Esophagus muscularis mucosa (tissue), 4 donors: ENCODE data around the gene TMEM126A. TPM values are rescaled to one million over a fixed set of nuclear protein-coding genes. Genes with fewer than 3 reads are reported as not detected.

ENCODE experiments used
- DNase-seq: peaks from one replicate; pipeline ENCODE4 v3.0.0-alpha.2; 2017; ENCODE audit errors: extremely low spot score
- H3K27ac ChIP-seq, 4 donors: fragments of 200-600 bp; sonication (generic); replicated peaks in 1 of 4; 1 replicate in 3 of 4; 2 replicates in 1 of 4; pipeline ENCODE4 v1.5.1; 2016 to 2019; ENCODE audit warnings: mild to moderate bottlenecking in 1 of 4
- H3K27me3 ChIP-seq, 4 donors: fragments of 200-600 bp; sonication (generic); one replicate each; pipeline versions ENCODE4 v1.5.1 to v1.6.0; 2016 to 2019
- H3K36me3 ChIP-seq, 4 donors: fragments of 200-600 bp; sonication (generic); one replicate each; pipeline ENCODE4 v1.5.1; 2016 to 2019
- H3K4me1 ChIP-seq, 4 donors: fragments of 200-600 bp; sonication (generic); one replicate each; pipeline ENCODE4 v1.5.1; 2016 to 2019
- H3K4me3 ChIP-seq, 4 donors: fragments of 200-600 bp; sonication (generic); 1 replicate in 2 of 4; 2 replicates in 2 of 4; pipeline ENCODE4 v1.5.1; 2016 to 2019; ENCODE audit warnings: mild to moderate bottlenecking in 4 of 4, moderate library complexity in 1 of 4
- H3K9me3 ChIP-seq, 4 donors: fragments of 200-600 bp; sonication (generic); 1 replicate in 3 of 4; 2 replicates in 1 of 4; pipeline ENCODE4 v1.5.1; 2016 to 2019
- EP300 ChIP-seq: sonication (generic); formaldehyde crosslinking; IDR thresholded peaks from one replicate; pipeline ENCODE4 v1.6.1; 2017; ENCODE audit warnings: antibody characterized with exemption
- POLR2A ChIP-seq: fragments of 450-650 bp; IDR thresholded peaks from one replicate; pipeline ENCODE4 v1.6.1; 2017; ENCODE audit warnings: antibody characterized with exemption, moderate library complexity, mild to moderate bottlenecking, low read depth
- POLR2AphosphoS5 ChIP-seq, 2 donors: sonication (generic); formaldehyde crosslinking; IDR thresholded peaks; one replicate each; pipeline ENCODE4 v1.6.1; 2017; ENCODE audit warnings: antibody characterized with exemption in 2 of 2
- WGBS: methylation state at CpG from one replicate; pipeline ENCODE4 v1.1.5; 2018; 5-methylcytosine and 5-hydroxymethylcytosine counted together
- intact Hi-C: fragments of 100-400 bp; cut with DNase I; formaldehyde crosslinking; loops from one replicate; pipeline ENCODE4 v1.15.1; 2023
- total RNA-seq, 4 donors: library from RNA; depleted of rRNA; stranded (reverse); fragments of >200 nt; gene quantifications; one replicate each; pipeline versions ENCODE4 v1.1.0 to v1.2.1, GENCODE V29; 2016
- TF ChIP-seq, protein P1 (sequence below), 3 experiments: fragments of 200-600 bp in 2 of 3; fragments of 450-650 bp in 1 of 3; sonication (generic) in 2 of 3; IDR thresholded peaks; one replicate each; pipeline ENCODE4 v1.5.1; 2017 to 2019; ENCODE audit warnings: antibody characterized with exemption in 3 of 3, mild to moderate bottlenecking in 2 of 3, moderate library complexity in 1 of 3

Gene TMEM126A
- total RNA-seq, 4 donors from 2014 or later: 19.0 to 48.6 (median 26.8) TPM

DNA sequence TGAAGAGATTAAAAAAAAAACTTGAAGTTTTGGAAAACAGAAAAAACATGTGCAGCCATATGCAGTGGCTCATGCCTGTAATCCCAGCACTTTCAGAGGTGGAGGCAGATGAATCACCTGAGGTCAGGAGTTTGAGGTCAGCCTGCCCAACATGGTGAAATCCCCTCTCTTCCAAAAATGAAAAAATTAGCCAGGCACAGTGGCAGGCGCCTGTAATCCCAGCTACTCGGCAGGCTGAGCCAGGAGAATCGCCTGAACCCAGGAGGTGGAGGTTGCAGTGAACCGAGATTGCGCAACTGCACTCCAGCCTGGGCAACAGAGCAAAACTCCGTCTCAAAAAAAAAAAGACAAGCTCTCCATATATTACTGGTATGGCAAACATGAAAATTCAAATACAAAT is 28.3 kb upstream of the TMEM126A start:
- H3K27me3 ChIP-seq: no peaks in the 10 kb centered on the region
- H3K4me1 ChIP-seq: peaks cover 0 to 3% (median 2%) of the 10 kb centered on the region in 4 donors
- no peak for TF ChIP-seq EP300
- TF ChIP-seq, protein P1, sequence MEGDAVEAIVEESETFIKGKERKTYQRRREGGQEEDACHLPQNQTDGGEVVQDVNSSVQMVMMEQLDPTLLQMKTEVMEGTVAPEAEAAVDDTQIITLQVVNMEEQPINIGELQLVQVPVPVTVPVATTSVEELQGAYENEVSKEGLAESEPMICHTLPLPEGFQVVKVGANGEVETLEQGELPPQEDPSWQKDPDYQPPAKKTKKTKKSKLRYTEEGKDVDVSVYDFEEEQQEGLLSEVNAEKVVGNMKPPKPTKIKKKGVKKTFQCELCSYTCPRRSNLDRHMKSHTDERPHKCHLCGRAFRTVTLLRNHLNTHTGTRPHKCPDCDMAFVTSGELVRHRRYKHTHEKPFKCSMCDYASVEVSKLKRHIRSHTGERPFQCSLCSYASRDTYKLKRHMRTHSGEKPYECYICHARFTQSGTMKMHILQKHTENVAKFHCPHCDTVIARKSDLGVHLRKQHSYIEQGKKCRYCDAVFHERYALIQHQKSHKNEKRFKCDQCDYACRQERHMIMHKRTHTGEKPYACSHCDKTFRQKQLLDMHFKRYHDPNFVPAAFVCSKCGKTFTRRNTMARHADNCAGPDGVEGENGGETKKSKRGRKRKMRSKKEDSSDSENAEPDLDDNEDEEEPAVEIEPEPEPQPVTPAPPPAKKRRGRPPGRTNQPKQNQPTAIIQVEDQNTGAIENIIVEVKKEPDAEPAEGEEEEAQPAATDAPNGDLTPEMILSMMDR (IDR thresholded peaks at IDR 0.05): no peak
- TF ChIP-seq POLR2AphosphoS5 (IDR thresholded peaks at IDR 0.05): no peak
- TF ChIP-seq POLR2A: no peak
- DNase-seq: no peak
- intact Hi-C loops: no loop called here
- H3K36me3 ChIP-seq: no peaks in the 10 kb centered on the region
- H3K4me3 ChIP-seq: no peak overlapping the region
- H3K27ac ChIP-seq: no peak overlapping the region
- WGBS: 88% methylated on average over 6 of the region's 6 CpGs
- H3K9me3 ChIP-seq: no peaks in the 10 kb centered on the region

GRCh38 chr11:85620256-85620655 is 27.5 kb upstream of the TMEM126A start:
- 94% methylated on average over 3 of the region's 3 CpGs for WGBS
- H3K4me1 ChIP-seq: peaks cover 0 to 11% (median 10%) of the 10 kb centered on the region in 4 donors
- H3K27me3 ChIP-seq: no peaks in the 10 kb centered on the region
- DNase-seq: no peak
- no peak overlapping the region for H3K27ac ChIP-seq
- TF ChIP-seq, protein P1 (IDR thresholded peaks at IDR 0.05): no peak
- TF ChIP-seq POLR2AphosphoS5 (IDR thresholded peaks at IDR 0.05): no peak
- TF ChIP-seq EP300: no peak
- no peak for TF ChIP-seq POLR2A
- no peaks in the 10 kb centered on the region for H3K9me3 ChIP-seq
- intact Hi-C loops: no loop called here
- H3K4me3 ChIP-seq: no peak overlapping the region
- no peaks in the 10 kb centered on the region for H3K36me3 ChIP-seq

DNA sequence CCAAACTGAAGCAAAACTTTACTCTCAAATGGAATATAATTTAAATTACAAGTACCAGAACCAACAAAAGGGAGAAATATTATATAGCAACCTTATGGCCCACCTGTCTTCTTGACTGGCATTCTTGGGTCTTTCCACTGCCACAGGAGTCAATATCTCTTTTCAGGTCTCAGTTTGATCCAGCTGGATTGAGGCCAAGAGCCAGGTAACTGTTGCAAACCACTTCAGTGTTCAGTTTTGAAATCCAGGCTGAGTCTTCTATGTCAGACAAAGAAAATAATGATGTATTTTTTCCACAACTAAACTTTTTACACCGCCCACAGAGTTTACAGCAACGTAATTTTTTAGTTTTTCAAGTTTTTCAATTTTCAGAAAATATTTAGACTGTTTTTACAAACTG is 21.3 kb upstream of the TMEM126A start:
- DNase-seq: no peak
- WGBS: 35% methylated on average over 2 of the region's 2 CpGs
- Histone ChIP-seq H3K4me3 (peak overlapping the region; percentile 69 to 81 (median 78)), H3K27me3 (no peaks in the 10 kb centered on the region), H3K36me3 (peaks cover 0 to 11% (median 5%) of the 10 kb centered on the region in 4 donors), H3K9me3 (no peaks in the 10 kb centered on the region), H3K4me1 (peaks cover 10 to 49% (median 42%) of the 10 kb centered on the region in 4 donors), H3K27ac (peak overlapping the region; percentile 90 to 97 (median 95))
- no peak for TF ChIP-seq POLR2AphosphoS5 (IDR thresholded peaks at IDR 0.05)
- TF ChIP-seq POLR2A: no peak
- TF ChIP-seq EP300: no peak
- TF ChIP-seq, protein P1 (IDR thresholded peaks at IDR 0.05): no peak
- intact Hi-C loops: no loop called here

- Histone ChIP-seq H3K36me3 (peaks cover 0 to 19% (median 9%) of the 10 kb centered on the region in 4 donors), H3K27me3 (no peaks in the 10 kb centered on the region), H3K27ac (peak within 1 kb of the TSS; percentile 90 to 97 (median 95)), H3K4me3 (peak within 1 kb of the TSS; percentile 69 to 81 (median 78)), H3K4me1 (peaks cover 10 to 49% (median 42%) of the 10 kb centered on the region in 4 donors), H3K9me3 (no peaks in the 10 kb centered on the region)
- intact Hi-C loops: no loop called here
- DNase-seq: no peak
- 1% methylated on average over 18 of the region's 23 CpGs for WGBS
- TF ChIP-seq POLR2A (no peak), POLR2AphosphoS5 (IDR thresholded peaks at IDR 0.05) (peak; percentile 19 to 65)
Observed at GRCh38 chr11:85627332-85627997, 20.3 kb upstream of the TMEM126A start, which contains the start of gene DLG2. DLG2 (minus strand) TSS chr11:85627344.

GRCh38 chr11:85627998-85628770 is 19.6 kb upstream of the TMEM126A start, which contains the start of gene TMEM126B:
TMEM126B (plus strand) TSS chr11:85628593; CDS start chr11:85628608, 15 bp downstream.
- Histone ChIP-seq H3K4me3 (peak within 1 kb of the TSS; percentile 69 to 81 (median 78)), H3K4me1 (peaks cover 10 to 49% (median 42%) of the 10 kb centered on the region in 4 donors), H3K27me3 (no peaks in the 10 kb centered on the region), H3K27ac (peak within 1 kb of the TSS; percentile 90 to 97 (median 95)), H3K9me3 (no peaks in the 10 kb centered on the region), H3K36me3 (peaks cover 0 to 19% (median 9%) of the 10 kb centered on the region in 4 donors)
- intact Hi-C loops: loop anchor here (2.0 kb wide), 2 partner anchors 21 to 37 kb away; partner anchors contain the start of gene CREBZF
- peak; percentile 99 for DNase-seq
- TF ChIP-seq EP300 (peak; percentile 63), POLR2AphosphoS5 (IDR thresholded peaks at IDR 0.05) (peak; percentile 95 to 97), POLR2A (peak; percentile 49)
- TF ChIP-seq, protein P1 (IDR thresholded peaks at IDR 0.05): no peak
- WGBS: 1% methylated on average over 27 of the region's 41 CpGs
